Spleen (tissue), 11 donors: ENCODE results near the gene PRKCB. TPM values are rescaled to one million over a fixed set of nuclear protein-coding genes. Genes with fewer than 3 reads are reported as not detected.
"Not testable (repeated sequence)": the region's sequence is repeated elsewhere in the genome, so short reads cannot be mapped to it uniquely, and the experiment has no call there.

Experiments
- DNase-seq: peaks from one replicate; pipeline ENCODE4 v3.0.0-alpha.2; 2020
- H3K27ac ChIP-seq, 8 donors: fragments of 200-600 bp; sonication (generic) in 7 of 8; 1 replicate in 4 of 8; 2 replicates in 4 of 8; pipeline versions ENCODE4 v1.5.0 to v1.8.0; 2016 to 2021; ENCODE audit warnings: inconsistent platforms in 4 of 8, mild to moderate bottlenecking in 4 of 8, moderate library complexity in 1 of 8
- H3K27me3 ChIP-seq, 7 donors: fragments of 200-600 bp; sonication (generic) in 6 of 7; replicated peaks in 1 of 7; 1 replicate in 4 of 7; 2 replicates in 3 of 7; pipeline versions ENCODE4 v1.5.0 to v1.8.0; 2016 to 2021; ENCODE audit warnings: inconsistent platforms in 3 of 7, mild to moderate bottlenecking in 1 of 7
- H3K36me3 ChIP-seq, 6 donors: fragments of 200-600 bp; sonication (generic) in 5 of 6; 1 replicate in 4 of 6; 2 replicates in 2 of 6; pipeline versions ENCODE4 v1.5.0 to v1.8.0; 2016 to 2021; ENCODE audit warnings: inconsistent platforms in 2 of 6
- H3K4me1 ChIP-seq, 6 donors: fragments of 200-600 bp; sonication (generic) in 5 of 6; 1 replicate in 3 of 6; 2 replicates in 3 of 6; pipeline versions ENCODE4 v1.5.0 to v1.8.0; 2016 to 2021; ENCODE audit warnings: inconsistent platforms in 3 of 6
- H3K4me3 ChIP-seq, 8 donors: fragments of 200-600 bp; sonication (generic) in 7 of 8; 1 replicate in 4 of 8; 2 replicates in 4 of 8; pipeline versions ENCODE4 v1.5.0 to v1.8.0; 2016 to 2021; ENCODE audit warnings: inconsistent platforms in 4 of 8, mild to moderate bottlenecking in 4 of 8, moderate library complexity in 2 of 8
- H3K9me3 ChIP-seq, 8 donors: fragments of 200-600 bp; sonication (generic) in 7 of 8; 1 replicate in 4 of 8; 2 replicates in 4 of 8; pipeline versions ENCODE4 v1.5.0 to v1.8.0; 2016 to 2021; ENCODE audit warnings: inconsistent platforms in 4 of 8
- POLR2A ChIP-seq, 3 donors: fragments of 450-650 bp; IDR thresholded peaks; one replicate each; pipeline ENCODE4 v1.5.1; 2017; ENCODE audit warnings: antibody characterized with exemption in 3 of 3, mild to moderate bottlenecking in 1 of 3
- POLR2AphosphoS5 ChIP-seq, 3 donors: sonication (generic); formaldehyde crosslinking; IDR thresholded peaks; one replicate each; pipeline ENCODE4 v1.5.1; 2017; ENCODE audit warnings: antibody characterized with exemption in 3 of 3
- WGBS, 5 donors: extraction: QIAGEN DNeasy Blood & Tissue Kit in 3 of 5; methylation state at CpG; one replicate each; pipeline versions ENCODE4 v1.1.5 to v1.1.7; 2013 to 2018; 5-methylcytosine and 5-hydroxymethylcytosine counted together
- intact Hi-C: fragments of 100-400 bp; cut with DNase I; formaldehyde crosslinking; loops from one replicate; pipeline ENCODE4 v1.15.0; 2023; ENCODE audit warnings: low total_unique reads
- polyA plus RNA-seq, 3 donors: library from polyadenylated mRNA; stranded (reverse); fragments of 200-250 nt; gene quantifications; one replicate each; pipeline ENCODE4 v1.2.1, GENCODE V29; 2013
- total RNA-seq, 7 donors: library from RNA; depleted of rRNA in 3 of 7; stranded (reverse); fragments of >200 nt in 3 of 7; fragmentation: NEBNext Ultra II Directional in 4 of 7; extraction: Animal tissue kit (Norgen Biotek cat#: 25700) in 4 of 7; gene quantifications; one replicate each; pipeline versions ENCODE4 v1.1.0 to v1.2.1, GENCODE V29; 2016 to 2021
- TF ChIP-seq, protein P1 (sequence below), 11 experiments: fragments of 200-600 bp in 7 of 11; fragments of 450-650 bp in 4 of 11; sonication (generic) in 4 of 11; IDR thresholded peaks in 8 of 11; conservative IDR thresholded peaks in 3 of 11; 1 replicate in 7 of 11; 2 replicates in 4 of 11; pipeline versions ENCODE4 v1.4.0 to v1.8.0; 2016 to 2021; ENCODE audit warnings: antibody characterized with exemption in 11 of 11, inconsistent platforms in 4 of 11, mild to moderate bottlenecking in 1 of 11
- donor health status: healthy with polysubstance abuse.
- donor health status: DM: no; HTN: no; CAD: no; lungs with moderate emphysema.
- donor health status: DM: no; HTN: no; CAD: no.
- donor health status: Bipolar disorder and iron deficiency.
- donor health status: healthy.
- donor health status: DM: no; HTN: no; CAD: no.
- donor health status: DM: yes; HTN: yes; CAD: no.

The PRKCB gene
- total and polyA plus RNA-seq, 10 donors, result 33.8 to 284 (median 182) TPM

DNA sequence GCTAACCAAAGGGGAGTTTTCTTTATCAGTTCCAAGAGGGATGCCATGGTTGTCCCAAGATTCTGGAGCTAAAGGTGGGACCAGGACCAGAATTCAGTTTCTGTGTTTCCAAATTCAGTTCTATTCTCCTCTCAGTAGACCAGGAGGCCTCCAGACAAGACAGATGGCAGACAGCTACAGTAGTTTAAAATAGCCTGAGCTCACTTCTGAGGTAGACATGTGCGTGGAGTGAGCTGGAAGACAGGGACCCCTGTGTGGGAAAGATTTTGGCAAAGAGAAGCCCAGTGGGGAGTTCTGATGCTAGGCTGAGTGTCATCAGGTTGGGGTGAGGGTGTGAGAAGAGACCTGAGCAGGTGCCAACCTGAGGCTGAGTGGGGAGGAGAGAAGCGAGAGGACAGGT lies 95.4 kb downstream of the PRKCB start:
- 92 to 98% (median 94%) methylated on average over 2 of the region's 2 CpGs for WGBS, 5 donors
- H3K4me3 ChIP-seq, result no peak overlapping the region
- no peaks in the 10 kb centered on the region for H3K27me3 ChIP-seq
- no peaks in the 10 kb centered on the region for H3K9me3 ChIP-seq
- no peak overlapping the region for H3K27ac ChIP-seq
- peaks cover 0 to 59% (median 0%) of the 10 kb centered on the region in 6 donors for H3K4me1 ChIP-seq
- intact Hi-C loops, result no loop called here
- H3K36me3 ChIP-seq, result peaks cover 0 to 27% (median 0%) of the 10 kb centered on the region in 6 donors
- TF ChIP-seq POLR2A (IDR thresholded peaks at IDR 0.05) (no peak), POLR2AphosphoS5 (IDR thresholded peaks at IDR 0.05) (no peak)
- TF ChIP-seq, protein P1, sequence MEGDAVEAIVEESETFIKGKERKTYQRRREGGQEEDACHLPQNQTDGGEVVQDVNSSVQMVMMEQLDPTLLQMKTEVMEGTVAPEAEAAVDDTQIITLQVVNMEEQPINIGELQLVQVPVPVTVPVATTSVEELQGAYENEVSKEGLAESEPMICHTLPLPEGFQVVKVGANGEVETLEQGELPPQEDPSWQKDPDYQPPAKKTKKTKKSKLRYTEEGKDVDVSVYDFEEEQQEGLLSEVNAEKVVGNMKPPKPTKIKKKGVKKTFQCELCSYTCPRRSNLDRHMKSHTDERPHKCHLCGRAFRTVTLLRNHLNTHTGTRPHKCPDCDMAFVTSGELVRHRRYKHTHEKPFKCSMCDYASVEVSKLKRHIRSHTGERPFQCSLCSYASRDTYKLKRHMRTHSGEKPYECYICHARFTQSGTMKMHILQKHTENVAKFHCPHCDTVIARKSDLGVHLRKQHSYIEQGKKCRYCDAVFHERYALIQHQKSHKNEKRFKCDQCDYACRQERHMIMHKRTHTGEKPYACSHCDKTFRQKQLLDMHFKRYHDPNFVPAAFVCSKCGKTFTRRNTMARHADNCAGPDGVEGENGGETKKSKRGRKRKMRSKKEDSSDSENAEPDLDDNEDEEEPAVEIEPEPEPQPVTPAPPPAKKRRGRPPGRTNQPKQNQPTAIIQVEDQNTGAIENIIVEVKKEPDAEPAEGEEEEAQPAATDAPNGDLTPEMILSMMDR (IDR thresholded peaks at IDR 0.05 in 8 of 11, conservative IDR thresholded peaks at IDR 0.05 in 3 of 11), result no peak
- no peak for DNase-seq

DNA sequence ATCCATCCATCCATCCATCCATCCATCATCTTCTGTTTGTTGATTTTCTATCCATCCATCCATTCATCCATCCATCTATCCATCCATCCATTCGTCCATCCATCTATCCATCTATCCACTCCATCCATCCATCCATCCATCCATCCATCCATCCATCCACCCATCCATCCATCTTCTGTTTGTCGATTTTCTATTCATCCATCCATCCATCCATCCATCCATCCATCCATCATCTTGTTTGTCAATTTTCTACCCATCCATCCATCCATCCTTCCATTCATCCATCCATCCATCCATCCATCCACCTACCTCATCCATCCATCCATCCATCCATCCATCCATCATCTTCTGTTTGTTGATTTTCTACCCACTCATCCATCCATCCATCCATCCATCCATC lies 97.9 kb downstream of the PRKCB start:
- peaks cover 0 to 25% (median 0%) of the 10 kb centered on the region in 6 donors for H3K36me3 ChIP-seq
- H3K27me3 ChIP-seq, DNase-seq, intact Hi-C loops, H3K27ac ChIP-seq, H3K9me3 ChIP-seq, H3K4me3 ChIP-seq: not testable (repeated sequence)
- WGBS, 5 donors, result 87 to 96% (median 89%) methylated on average over 2 of the region's 2 CpGs
- H3K4me1 ChIP-seq, result peaks cover 0 to 59% (median 0%) of the 10 kb centered on the region in 6 donors

DNA sequence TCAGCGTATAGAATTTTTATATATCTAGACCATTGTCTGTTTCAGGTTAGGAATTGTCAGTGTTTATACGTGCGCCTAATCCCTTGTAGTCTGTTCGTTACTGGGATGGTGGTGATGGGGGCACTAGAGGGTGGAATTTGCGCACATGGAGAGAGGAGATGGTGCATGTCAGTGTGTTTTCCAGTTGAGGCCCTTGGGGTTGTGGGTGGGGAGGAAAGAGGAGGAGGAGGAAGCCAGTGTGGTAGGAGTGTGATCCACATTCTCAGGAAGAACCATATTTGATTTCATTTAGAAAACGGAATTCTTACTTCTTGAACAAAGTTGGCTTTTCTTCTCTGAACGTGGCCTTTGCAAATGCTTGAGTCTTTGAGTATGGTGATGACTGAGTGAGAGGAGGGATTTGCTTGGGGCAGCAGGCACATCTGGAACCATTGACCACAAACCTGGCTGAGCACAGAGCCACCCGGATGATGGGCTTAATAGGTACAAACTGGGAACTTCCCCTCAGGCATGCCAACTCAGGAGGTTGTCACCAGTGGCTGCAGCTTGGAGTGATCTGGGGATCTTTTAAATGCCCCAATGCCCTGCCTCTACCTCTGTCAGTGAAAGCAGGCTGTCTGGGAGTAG lies 98.9 kb downstream of the PRKCB start:
- WGBS, 5 donors, result 74 to 79% (median 77%) methylated on average over 8 of the region's 8 CpGs
- H3K4me1 ChIP-seq, result peaks cover 0 to 56% (median 0%) of the 10 kb centered on the region in 6 donors
- TF ChIP-seq POLR2AphosphoS5 (IDR thresholded peaks at IDR 0.05), result no peak
- TF ChIP-seq, protein P1 (IDR thresholded peaks at IDR 0.05 in 8 of 11, conservative IDR thresholded peaks at IDR 0.05 in 3 of 11), result no peak
- no peak for TF ChIP-seq POLR2A (IDR thresholded peaks at IDR 0.05)
- no peak overlapping the region for H3K27ac ChIP-seq
- DNase-seq, result no peak
- intact Hi-C loops, result no loop called here
- H3K27me3 ChIP-seq, result no peaks in the 10 kb centered on the region
- peaks cover 0 to 18% (median 0%) of the 10 kb centered on the region in 6 donors for H3K36me3 ChIP-seq
- H3K4me3 ChIP-seq, result no peak overlapping the region
- no peaks in the 10 kb centered on the region for H3K9me3 ChIP-seq

DNA sequence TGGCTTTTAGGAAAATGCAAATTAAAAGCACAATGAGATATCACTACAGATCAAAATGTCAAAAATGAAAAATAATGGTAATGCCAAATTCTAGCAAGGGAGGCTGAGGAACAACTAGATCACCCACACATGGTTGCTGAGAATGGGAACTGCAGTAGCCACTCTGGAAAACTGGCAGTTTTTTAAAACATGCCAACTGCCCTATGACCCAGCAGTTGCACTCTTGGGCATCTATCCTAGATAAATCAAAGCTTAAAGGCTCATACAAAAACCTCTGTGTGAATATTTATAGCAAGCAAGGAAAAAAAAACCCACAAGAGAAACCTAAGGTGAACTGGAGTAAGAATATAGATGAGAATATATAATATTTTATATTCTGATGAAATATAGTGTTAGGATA lies 104.3 kb downstream of the PRKCB start:
- Histone ChIP-seq H3K9me3 (no peaks in the 10 kb centered on the region), H3K36me3 (no peaks in the 10 kb centered on the region), H3K27ac (no peak overlapping the region), H3K4me3 (no peak overlapping the region), H3K4me1 (peaks cover 0 to 62% (median 1%) of the 10 kb centered on the region in 6 donors), H3K27me3 (no peaks in the 10 kb centered on the region)
- intact Hi-C loops, result loop anchor here (10.0 kb wide), 1 partner anchor 115 kb away; no protein-coding TSS in a partner anchor
- DNase-seq, result no peak
- no peak for TF ChIP-seq POLR2A (IDR thresholded peaks at IDR 0.05)
- TF ChIP-seq, protein P1 (IDR thresholded peaks at IDR 0.05 in 8 of 11, conservative IDR thresholded peaks at IDR 0.05 in 3 of 11), result no peak
- TF ChIP-seq POLR2AphosphoS5 (IDR thresholded peaks at IDR 0.05), result no peak
